Stimulated activated memory B cell treated with anti-CD40 and anti-IgM and Interleukin-4, amounts not matched to agents 10 μg/mL and 1 μg/mL and 100 μg/mL, for 72 hours (primary cell): Measurements from ENCODE around the gene SGK1.
A peak's percentile ranks its signal among the peaks of the same experiment; 100 is the strongest.
"Not testable (repeated sequence)": the region's sequence is repeated elsewhere in the genome, so short reads cannot be mapped to it uniquely, and the experiment has no call there.

Experiments
- ATAC-seq: fragments of 150-1000 bp; cut with Tn5 transposase; 2 replicates; pipeline ENCODE4 v1.10.0; 2021
- H3K27ac Mint-ChIP-seq: one replicate; pipeline ENCODE4 v1.8.0; 2022; ENCODE audit warnings: mild to moderate bottlenecking, mixed read lengths
- H3K27me3 Mint-ChIP-seq: one replicate; pipeline ENCODE4 v1.8.0; 2022; ENCODE audit warnings: mixed read lengths
- H3K36me3 Mint-ChIP-seq: one replicate; pipeline ENCODE4 v1.8.0; 2022; ENCODE audit warnings: mixed read lengths
- H3K4me1 Mint-ChIP-seq: one replicate; pipeline ENCODE4 v1.8.0; 2022; ENCODE audit warnings: mixed read lengths
- H3K4me3 Mint-ChIP-seq: one replicate; pipeline ENCODE4 v1.8.0; 2022; ENCODE audit warnings: mild to moderate bottlenecking, moderate library complexity, mixed read lengths
- H3K9me3 Mint-ChIP-seq: one replicate; pipeline ENCODE4 v1.8.0; 2022; ENCODE audit warnings: mixed read lengths

SGK1 gene

GRCh38 chr6:134258849-134259306 lies 59.0 kb downstream of the SGK1 start:
- Mint-ChIP-seq H3K4me3 (no peak overlapping the region), H3K27me3 (no peaks in the 10 kb centered on the region), H3K36me3 (no peaks in the 10 kb centered on the region), H3K9me3 (no peaks in the 10 kb centered on the region), H3K27ac (no peak overlapping the region), H3K4me1 (no peaks in the 10 kb centered on the region)
- no peak for ATAC-seq

DNA sequence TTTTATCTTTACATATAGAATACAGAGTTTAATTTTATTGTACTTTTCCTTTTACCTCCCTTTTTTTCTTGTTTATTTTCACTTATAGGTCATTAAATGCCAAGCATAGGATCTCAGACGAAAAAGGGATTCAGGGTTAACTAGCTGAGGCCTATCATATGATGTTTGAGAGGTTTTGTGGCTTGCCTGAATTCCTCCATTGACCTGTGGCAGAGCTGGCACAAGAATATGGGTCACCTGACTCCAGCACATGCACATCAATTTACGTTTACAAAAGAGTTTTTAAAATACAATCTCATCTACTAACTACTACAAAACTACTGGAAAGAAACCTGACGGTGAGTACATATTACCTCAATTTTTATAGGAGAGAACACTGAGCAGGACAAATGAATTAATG lies 60.4 kb downstream of the SGK1 start:
- Mint-ChIP-seq H3K4me1 (no peaks in the 10 kb centered on the region), H3K9me3 (no peaks in the 10 kb centered on the region), H3K4me3 (no peak overlapping the region), H3K36me3 (no peaks in the 10 kb centered on the region), H3K27ac (no peak overlapping the region), H3K27me3 (no peaks in the 10 kb centered on the region)
- ATAC-seq: no peak

- H3K27me3 Mint-ChIP-seq: no peaks in the 10 kb centered on the region
- H3K4me1 Mint-ChIP-seq: no peaks in the 10 kb centered on the region
- H3K36me3 Mint-ChIP-seq: no peaks in the 10 kb centered on the region
- no peak overlapping the region for H3K4me3 Mint-ChIP-seq
- no peaks in the 10 kb centered on the region for H3K9me3 Mint-ChIP-seq
- ATAC-seq: no peak
- H3K27ac Mint-ChIP-seq: no peak overlapping the region
These were observed 61.0 kb downstream of the SGK1 start for GRCh38 chr6:134256862-134257261.

DNA sequence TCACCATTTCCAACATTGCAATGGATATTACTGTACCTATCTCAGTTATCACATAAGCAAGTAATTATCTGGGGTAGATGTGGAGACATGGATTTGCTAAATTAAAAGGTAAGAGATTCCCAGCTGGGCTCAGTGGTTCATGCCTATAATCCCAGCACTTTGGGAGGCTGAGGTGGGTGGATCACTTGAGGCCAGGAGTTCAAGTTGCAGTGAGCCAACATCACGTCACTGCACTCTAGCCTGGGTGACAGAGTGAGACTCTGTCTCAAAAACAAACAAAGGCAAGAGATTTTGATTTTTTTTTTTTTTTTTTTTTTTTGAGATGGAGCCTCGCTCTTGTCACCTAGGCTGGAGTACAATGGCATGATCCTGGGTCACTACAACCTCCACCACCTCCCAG lies 62.6 kb downstream of the SGK1 start:
- not testable (repeated sequence) for ATAC-seq, H3K4me3 Mint-ChIP-seq, H3K27ac Mint-ChIP-seq, H3K27me3 Mint-ChIP-seq, H3K36me3 Mint-ChIP-seq, H3K4me1 Mint-ChIP-seq, H3K9me3 Mint-ChIP-seq

- Mint-ChIP-seq H3K36me3 (no peaks in the 10 kb centered on the region), H3K27me3 (no peaks in the 10 kb centered on the region), H3K4me1 (peaks cover 11% of the 10 kb centered on the region), H3K9me3 (no peaks in the 10 kb centered on the region), H3K4me3 (no peak overlapping the region), H3K27ac (no peak overlapping the region)
- no peak for ATAC-seq
These were observed 63.8 kb downstream of the SGK1 start for GRCh38 chr6:134254118-134254517.

DNA sequence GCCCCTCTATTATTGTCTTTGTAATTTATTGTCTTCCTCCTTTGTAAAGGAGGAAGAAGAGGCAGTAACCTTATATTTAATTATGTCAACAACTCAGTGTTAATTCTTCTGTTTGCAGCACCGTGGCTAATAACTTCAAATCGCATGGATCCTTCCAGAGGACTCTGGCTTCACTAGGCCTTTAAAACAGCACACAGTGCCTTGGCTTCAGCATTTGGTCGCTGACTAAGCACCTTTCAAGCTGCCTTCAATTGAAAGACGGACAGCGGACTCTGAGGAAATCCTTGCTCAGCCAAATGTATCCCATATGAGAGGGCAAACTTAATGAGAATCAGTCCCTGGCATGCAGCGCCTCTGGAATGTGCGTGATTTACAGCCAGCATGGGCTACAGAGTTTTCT lies 64.2 kb downstream of the SGK1 start:
- Mint-ChIP-seq H3K27ac (no peak overlapping the region), H3K9me3 (no peaks in the 10 kb centered on the region), H3K4me3 (no peak overlapping the region), H3K36me3 (no peaks in the 10 kb centered on the region), H3K4me1 (peaks cover 15% of the 10 kb centered on the region), H3K27me3 (no peaks in the 10 kb centered on the region)
- no peak for ATAC-seq

GRCh38 chr6:134251320-134251719 lies 66.6 kb downstream of the SGK1 start:
- Mint-ChIP-seq H3K36me3 (no peaks in the 10 kb centered on the region), H3K4me3 (no peak overlapping the region), H3K4me1 (peaks cover 35% of the 10 kb centered on the region), H3K27ac (no peak overlapping the region), H3K27me3 (no peaks in the 10 kb centered on the region), H3K9me3 (no peaks in the 10 kb centered on the region)
- no peak for ATAC-seq

DNA sequence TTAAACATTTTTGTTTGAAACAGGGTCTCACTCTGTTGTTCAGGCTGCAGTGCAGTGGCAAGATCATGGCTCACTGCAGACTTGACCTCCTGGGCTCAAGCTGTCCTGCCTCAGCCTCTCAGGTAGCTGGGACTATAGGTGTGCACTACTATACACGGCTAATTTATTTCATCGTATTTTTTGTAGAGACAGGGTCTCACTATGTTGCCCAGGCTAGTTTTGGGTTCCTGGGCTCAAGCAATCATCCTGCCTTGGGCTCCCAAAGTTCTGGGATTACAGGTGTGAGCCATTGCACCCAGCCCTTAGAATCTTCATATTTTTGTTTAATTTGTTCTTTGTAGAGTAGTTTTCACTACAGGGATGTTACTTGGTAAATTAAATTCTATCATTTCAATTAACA lies 67.1 kb downstream of the SGK1 start:
- Mint-ChIP-seq H3K4me1 (peaks cover 40% of the 10 kb centered on the region), H3K4me3 (no peak overlapping the region), H3K9me3 (no peaks in the 10 kb centered on the region), H3K27ac (no peak overlapping the region), H3K27me3 (no peaks in the 10 kb centered on the region), H3K36me3 (no peaks in the 10 kb centered on the region)
- ATAC-seq: no peak

DNA sequence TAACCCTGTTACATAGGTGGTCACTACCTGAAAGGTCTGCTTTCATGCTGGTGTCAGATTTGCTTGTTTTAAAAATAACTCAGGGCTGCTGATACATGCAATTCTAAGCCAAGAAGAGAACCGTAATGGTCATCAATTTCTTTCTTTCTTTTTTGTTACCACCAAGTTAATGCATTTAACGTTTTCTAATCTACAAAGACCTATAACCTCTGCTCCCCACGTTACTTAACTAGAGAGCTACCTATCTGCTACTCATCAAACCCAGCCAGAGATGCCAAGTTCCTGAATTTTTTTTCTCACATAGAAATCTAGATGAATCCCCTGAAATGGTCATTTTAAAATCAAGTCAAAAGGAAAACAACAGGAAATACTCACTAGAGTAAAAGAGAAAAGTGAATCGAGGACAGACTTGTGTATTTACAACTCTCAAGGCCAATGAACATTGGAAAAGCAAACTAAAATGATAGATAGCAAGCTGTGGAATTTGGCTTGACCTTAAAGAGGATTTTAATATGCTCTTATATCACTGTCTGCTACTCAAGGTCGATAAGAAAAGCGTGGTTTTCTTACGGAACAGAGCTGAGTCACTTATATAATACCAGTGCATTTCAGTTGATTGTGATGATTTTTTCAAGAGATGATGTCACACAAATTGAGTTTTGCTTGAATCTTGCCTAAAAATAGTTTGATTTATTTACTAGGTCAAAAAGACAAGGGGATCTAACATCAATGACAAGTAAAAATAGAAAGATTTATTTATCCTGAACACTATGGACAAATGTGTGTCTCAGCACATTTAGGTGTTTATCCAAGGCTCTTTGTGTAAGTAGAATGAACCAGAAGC lies 67.9 kb downstream of the SGK1 start:
- Mint-ChIP-seq H3K27ac (peak overlapping the region; percentile 29), H3K4me1 (peaks cover 48% of the 10 kb centered on the region), H3K36me3 (no peaks in the 10 kb centered on the region), H3K9me3 (no peaks in the 10 kb centered on the region), H3K4me3 (no peak overlapping the region), H3K27me3 (no peaks in the 10 kb centered on the region)
- no peak for ATAC-seq

- no peaks in the 10 kb centered on the region for H3K9me3 Mint-ChIP-seq
- H3K36me3 Mint-ChIP-seq: no peaks in the 10 kb centered on the region
- ATAC-seq: no peak
- H3K27ac Mint-ChIP-seq: peak overlapping the region; percentile 42
- H3K27me3 Mint-ChIP-seq: no peaks in the 10 kb centered on the region
- H3K4me3 Mint-ChIP-seq: no peak overlapping the region
- H3K4me1 Mint-ChIP-seq: peaks cover 48% of the 10 kb centered on the region
These were observed 68.6 kb downstream of the SGK1 start for GRCh38 chr6:134249239-134249758.

- peaks cover 48% of the 10 kb centered on the region for H3K4me1 Mint-ChIP-seq
- no peak overlapping the region for H3K4me3 Mint-ChIP-seq
- no peaks in the 10 kb centered on the region for H3K27me3 Mint-ChIP-seq
- no peaks in the 10 kb centered on the region for H3K36me3 Mint-ChIP-seq
- H3K9me3 Mint-ChIP-seq: no peaks in the 10 kb centered on the region
- peak overlapping the region; percentile 42 for H3K27ac Mint-ChIP-seq
- ATAC-seq: no peak
These were observed 69.9 kb downstream of the SGK1 start for GRCh38 chr6:134247844-134248580.

DNA sequence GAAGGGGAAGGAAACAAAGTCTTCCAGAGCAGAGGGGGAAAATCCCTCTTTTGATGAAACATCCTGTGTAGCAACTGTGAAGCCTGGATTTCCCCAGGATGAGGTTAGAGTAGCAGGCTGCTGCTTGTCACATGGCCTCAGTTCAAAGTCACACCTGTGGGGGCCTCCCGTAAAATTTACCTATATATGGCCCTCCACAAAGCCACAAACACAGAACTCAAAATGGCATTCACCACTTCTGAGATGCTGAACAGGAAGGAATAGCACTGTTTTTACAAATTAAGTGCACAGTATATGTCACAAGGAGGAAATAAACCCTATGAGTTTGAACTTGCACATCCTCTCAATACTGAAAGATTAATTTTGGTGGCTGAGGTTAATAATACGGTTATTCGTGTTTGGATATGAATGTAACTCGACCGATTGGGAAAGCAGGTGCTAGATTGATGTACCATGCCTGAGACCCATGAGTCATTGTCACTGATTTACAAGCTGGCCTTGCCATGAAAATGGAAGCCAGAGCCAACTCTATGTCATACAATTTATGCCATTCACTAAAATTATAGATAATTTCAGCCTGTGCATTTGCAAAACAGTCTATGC lies 70.6 kb downstream of the SGK1 start:
- Mint-ChIP-seq H3K4me3 (peak overlapping the region; percentile 9), H3K27me3 (no peaks in the 10 kb centered on the region), H3K4me1 (peaks cover 48% of the 10 kb centered on the region), H3K27ac (peak overlapping the region; percentile 79), H3K9me3 (no peaks in the 10 kb centered on the region), H3K36me3 (no peaks in the 10 kb centered on the region)
- peak; percentile 96 for ATAC-seq

DNA sequence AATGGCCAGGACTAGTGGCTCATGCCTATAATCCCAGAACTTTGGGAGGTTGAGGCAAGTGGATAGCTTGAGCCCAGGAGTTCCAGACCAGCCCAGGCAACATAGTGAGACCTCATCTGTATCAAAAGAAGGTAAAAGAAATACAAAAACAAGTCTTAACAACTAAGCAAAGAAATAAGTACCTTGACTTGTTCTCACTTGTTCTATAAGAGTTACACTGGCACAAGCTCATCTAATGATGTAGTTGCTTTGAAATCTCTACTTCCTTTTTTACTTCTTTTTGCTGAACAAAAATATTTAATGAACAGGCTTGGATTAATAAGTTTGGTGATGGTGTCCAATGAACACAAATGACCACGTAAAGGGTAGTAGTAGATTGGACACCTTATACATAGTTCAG lies 72.2 kb downstream of the SGK1 start:
- peaks cover 5% of the 10 kb centered on the region for H3K36me3 Mint-ChIP-seq
- peaks cover 3% of the 10 kb centered on the region for H3K9me3 Mint-ChIP-seq
- no peaks in the 10 kb centered on the region for H3K27me3 Mint-ChIP-seq
- peak overlapping the region; percentile 31 for H3K27ac Mint-ChIP-seq
- H3K4me1 Mint-ChIP-seq: peaks cover 58% of the 10 kb centered on the region
- no peak for ATAC-seq
- no peak overlapping the region for H3K4me3 Mint-ChIP-seq

- H3K4me1 Mint-ChIP-seq: peaks cover 63% of the 10 kb centered on the region
- H3K9me3 Mint-ChIP-seq: peaks cover 3% of the 10 kb centered on the region
- peak overlapping the region; percentile 31 for H3K27ac Mint-ChIP-seq
These were observed 72.9 kb downstream of the SGK1 start for GRCh38 chr6:134245041-134245440.

DNA sequence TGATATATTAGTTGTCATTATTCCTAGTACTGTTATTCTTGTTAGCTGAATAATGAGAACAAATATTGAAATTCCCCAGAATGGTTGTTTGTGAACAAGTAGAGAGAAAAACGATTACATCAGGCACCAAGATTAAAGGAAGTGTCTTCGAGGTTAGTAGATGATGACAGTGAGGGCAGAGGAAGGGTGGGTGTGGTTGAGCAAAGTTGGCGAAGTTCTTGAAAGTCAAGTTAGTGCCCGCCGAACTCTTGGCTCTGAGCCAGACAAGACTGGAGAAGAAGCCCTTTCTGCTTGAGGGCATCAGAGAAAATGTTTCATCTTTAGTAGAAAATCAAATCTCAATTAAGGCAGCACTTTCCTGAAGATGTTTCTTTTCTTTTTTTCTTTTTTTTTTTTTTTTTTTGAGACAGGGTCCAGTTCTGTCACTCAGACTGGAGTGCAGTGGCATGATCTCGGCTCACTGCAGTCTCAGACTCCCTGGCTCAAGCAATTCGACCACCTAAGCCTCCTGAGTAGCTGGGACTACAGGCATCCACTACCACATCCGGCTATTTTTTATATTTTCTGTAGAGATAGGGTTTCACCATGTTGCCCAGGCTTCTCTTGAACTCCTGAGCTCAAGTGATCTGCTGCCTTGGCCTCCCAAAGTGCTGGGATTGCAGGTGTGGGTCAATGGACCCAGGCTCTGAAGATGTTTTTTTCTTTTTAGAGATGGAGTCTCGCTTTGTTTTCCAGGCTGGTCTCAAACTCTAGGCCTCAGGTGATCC lies 77.1 kb downstream of the SGK1 start:
- ATAC-seq: peak; percentile 75
- peaks cover 37% of the 10 kb centered on the region for H3K4me1 Mint-ChIP-seq
- H3K9me3 Mint-ChIP-seq: peaks cover 3% of the 10 kb centered on the region
- no peak overlapping the region for H3K4me3 Mint-ChIP-seq
- H3K27me3 Mint-ChIP-seq: no peaks in the 10 kb centered on the region
- H3K27ac Mint-ChIP-seq: peak overlapping the region; percentile 46
- H3K36me3 Mint-ChIP-seq: peaks cover 5% of the 10 kb centered on the region

More at GRCh38 chr6:134245041-134245440, 72.9 kb downstream of the SGK1 start:
- Mint-ChIP-seq H3K4me3 (no peak overlapping the region), H3K27me3 (no peaks in the 10 kb centered on the region), H3K36me3 (peaks cover 5% of the 10 kb centered on the region)
- ATAC-seq: no peak
